Subcutaneous adipose tissue (tissue), 4 donors: Measurements from ENCODE around the gene PKLR. TPM values are rescaled to one million over a fixed set of nuclear protein-coding genes. Genes with fewer than 3 reads are reported as not detected.

Experiments used
- total RNA-seq, 4 donors: library from RNA; depleted of rRNA; stranded (reverse); fragments of >200 nt; gene quantifications; one replicate each; pipeline ENCODE4 v1.1.0, GENCODE V29; 2016
- TF ChIP-seq, protein P1 (sequence below): fragments of 450-650 bp; IDR thresholded peaks from one replicate; pipeline ENCODE4 v1.5.1; 2016; ENCODE audit warnings: low read depth, mild to moderate bottlenecking, control low read depth, antibody characterized with exemption, moderate library complexity

Gene PKLR
- total RNA-seq, 4 donors from 2014 or later: not detected

DNA sequence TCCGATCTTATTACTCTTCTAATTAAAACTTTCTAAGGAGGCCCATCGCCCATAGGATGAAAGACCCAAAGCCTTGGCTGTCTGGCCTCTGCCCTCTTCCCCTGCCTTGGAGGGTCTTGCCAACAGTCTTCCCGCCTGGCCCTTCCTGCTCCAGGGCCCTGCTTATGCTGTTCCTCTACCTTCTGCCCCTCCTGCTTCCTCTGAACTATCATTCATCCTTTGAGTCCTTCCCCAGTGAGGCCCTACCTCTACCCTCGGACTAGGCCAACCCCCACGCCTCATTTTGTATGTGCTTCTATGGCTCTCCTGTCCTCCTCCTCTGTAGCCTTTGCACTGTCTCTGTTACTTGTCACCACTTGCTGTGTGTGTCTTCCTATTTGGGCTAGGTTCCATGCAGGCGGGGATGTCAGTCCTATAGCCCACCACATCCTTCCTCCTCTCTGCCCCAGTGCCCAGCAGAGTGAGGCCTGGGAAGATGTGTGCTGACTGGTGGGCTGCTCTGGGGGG, 24.8 kb upstream of the PKLR start:
- TF ChIP-seq, protein P1, sequence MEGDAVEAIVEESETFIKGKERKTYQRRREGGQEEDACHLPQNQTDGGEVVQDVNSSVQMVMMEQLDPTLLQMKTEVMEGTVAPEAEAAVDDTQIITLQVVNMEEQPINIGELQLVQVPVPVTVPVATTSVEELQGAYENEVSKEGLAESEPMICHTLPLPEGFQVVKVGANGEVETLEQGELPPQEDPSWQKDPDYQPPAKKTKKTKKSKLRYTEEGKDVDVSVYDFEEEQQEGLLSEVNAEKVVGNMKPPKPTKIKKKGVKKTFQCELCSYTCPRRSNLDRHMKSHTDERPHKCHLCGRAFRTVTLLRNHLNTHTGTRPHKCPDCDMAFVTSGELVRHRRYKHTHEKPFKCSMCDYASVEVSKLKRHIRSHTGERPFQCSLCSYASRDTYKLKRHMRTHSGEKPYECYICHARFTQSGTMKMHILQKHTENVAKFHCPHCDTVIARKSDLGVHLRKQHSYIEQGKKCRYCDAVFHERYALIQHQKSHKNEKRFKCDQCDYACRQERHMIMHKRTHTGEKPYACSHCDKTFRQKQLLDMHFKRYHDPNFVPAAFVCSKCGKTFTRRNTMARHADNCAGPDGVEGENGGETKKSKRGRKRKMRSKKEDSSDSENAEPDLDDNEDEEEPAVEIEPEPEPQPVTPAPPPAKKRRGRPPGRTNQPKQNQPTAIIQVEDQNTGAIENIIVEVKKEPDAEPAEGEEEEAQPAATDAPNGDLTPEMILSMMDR: no peak

DNA sequence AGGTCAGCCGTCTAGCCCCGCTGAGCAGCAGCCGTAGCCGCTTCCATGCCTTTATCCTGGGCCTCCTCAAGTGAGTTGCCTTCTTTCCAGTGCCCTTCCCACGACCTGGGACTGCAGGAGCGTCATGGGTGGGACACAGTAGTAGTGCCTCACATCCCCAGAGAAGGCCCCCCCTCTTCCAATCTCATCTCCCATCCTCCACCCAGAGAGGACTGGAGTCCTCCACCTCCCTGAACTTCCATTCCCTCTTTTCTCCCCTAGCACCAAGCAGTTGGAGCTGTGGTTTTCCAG, 24.3 kb upstream of the PKLR start:
- TF ChIP-seq, protein P1: no peak

DNA sequence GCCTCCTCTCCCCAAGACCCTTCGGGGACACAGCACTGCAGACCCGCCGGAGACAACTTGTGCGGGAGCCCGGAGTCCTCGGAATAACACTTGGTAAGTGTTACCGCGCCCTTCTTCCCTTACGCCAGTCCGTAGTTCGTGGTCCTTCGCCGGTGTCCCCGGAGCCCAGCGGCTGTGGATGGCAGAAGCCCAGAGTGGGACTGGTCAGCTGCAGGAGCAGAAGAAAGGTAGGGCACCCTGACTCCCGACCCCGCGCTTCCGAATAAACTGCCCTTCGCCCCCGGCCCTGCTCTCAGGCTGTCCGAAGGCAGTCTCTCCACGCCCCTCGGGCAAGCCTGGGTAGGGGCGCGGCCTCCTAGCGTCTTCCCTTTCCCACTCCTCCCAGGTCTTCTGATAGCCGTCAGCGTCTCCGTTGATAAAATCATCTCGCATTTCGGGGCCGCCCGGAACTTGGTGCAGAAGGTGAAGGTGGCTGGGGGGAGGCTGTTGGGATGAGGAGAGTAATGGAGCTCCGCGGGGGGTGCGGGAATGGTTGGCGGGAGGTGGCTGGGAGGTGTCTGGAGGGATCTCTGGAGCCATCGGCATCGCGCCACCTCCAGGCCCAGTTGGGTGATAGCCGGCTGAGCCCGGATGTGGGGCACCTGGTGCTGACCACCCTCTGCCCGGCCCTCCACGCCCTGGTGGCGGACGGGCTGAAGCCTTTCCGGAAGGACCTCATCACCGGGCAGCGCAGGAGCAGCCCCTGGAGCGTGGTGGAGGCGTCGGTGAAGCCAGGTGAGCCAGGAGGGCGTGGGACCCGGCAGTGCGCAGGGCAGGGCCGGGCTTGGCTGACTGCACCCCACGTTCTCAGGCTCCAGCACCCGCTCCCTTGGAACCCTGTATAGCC, 23.7 kb upstream of the PKLR start:
- TF ChIP-seq, protein P1: no peak

DNA sequence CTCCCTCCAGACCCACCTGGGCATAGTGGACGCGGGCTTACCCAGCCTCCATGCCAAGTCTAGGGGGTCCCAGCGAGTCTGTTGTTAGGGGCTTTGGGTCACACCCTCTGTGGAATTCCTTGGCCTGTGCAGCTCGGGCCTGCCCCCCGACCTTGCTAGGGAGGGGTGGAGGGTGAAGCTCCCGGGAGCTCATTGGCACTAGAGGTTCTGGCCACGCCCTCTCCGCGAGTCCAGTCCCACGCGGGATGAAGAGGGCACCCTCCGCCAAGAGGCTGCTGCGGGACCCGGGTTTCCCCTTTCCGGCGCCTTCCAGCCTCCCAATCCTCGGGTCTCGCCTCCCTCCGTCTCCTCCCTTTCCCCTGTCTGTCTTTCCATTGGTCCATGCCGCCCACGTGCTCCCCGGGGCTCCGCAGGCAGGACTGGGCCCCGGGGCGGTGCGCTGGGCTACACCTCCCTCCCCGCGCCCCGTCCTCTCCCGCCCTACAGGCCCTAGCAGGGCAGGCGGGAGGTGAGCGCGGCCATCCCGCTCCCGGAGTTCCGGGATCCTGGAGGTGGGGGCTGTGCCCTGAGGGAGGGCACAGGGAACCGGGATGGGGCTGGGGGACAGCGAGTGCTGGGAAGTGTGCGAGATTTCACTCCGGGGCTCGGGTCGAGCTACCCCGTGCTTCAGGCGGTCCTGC, 22.9 kb upstream of the PKLR start:
- TF ChIP-seq, protein P1: no peak

DNA sequence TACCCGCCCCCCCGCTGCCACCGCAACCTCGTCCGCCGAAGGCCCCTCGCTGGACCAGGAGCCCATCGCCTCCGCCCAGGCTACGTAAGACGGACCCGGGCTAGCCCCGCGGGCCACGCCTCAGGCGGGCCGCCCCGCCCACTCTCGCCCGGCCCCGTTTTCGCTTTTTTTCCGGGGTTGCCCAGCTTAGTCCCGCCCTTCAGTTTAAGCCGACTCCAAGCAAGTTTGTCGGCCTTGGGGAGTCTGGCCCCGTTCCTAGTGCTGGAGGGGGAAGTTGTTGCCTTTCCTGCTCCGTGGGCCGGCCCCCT, 22.4 kb upstream of the PKLR start:
- TF ChIP-seq, protein P1: no peak

DNA sequence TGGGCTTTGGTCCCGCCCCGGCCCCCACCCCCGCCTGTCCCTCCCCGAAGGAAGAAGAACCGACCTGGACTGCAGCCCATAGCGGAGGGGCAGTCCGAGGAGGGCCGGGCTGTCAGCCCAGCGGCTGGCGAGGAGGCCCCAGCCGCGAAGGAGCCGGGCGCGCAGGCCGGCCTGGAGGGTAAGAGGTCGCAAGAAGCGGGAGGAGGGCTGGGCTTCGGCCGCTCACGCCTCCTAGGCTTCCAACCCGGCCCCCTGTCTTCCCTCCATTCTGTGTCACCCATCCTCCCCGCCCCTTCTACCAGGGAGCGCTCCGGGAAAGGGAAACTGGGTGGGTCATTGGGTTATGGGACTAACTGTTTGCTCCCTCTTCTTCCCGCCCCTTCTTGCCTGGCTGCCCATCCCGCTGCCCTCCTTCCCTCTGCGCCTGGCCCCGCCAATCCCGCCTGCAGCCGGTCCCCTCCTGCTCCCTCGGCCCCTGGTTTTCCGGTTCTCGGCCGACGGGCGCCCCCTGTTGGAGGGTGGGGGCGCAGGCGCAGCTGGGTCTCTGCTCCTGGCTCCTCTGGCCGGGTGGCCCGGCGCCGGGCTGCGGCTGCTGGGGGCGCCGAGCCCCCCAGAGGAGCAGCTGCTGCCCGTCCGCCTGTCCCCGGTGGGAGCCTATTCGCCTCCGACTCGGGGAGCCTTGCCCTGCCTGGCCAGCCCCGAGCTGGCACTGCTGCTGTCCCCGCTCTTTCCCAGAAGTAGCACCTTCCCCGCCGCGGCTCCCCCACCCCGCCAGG, 21.9 kb upstream of the PKLR start:
- TF ChIP-seq, protein P1: no peak

DNA sequence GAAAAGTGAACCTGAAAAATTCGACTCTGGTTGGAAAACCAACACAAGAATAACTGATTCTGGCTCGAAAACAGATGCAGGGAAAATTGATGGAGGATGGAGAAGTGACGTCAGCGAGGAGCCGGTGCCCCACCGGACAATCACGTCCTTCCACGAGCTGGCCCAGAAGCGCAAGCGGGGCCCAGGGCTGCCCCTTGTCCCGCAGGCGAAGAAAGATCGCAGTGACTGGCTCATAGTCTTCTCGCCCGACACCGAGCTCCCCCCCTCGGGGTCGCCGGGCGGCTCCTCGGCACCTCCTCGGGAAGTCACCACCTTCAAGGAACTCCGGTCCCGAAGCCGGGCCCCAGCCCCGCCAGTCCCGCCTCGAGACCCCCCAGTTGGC, 21.3 kb upstream of the PKLR start:
- TF ChIP-seq, protein P1: no peak
